A673 (cell line): Measurements from ENCODE around the gene CDAN1. TPM values are rescaled to one million over a fixed set of nuclear protein-coding genes. Genes with fewer than 3 reads are reported as not detected.
A peak's percentile ranks its signal among the peaks of the same experiment; 100 is the strongest.

Experiments
- BruUV-seq: library from RNA; stranded (reverse); fragments of 400-500 nt; replicated peaks from 2 replicates; lab custom pipeline; 2021; lab: Mats Ljungman, UMichigan
- CTCF ChIA-PET: fragments of 300-600 bp; sonication (Branson Sonifier 250); formaldehyde crosslinking; loops from one replicate; lab custom pipeline; 2022; ENCODE audit warnings: antibody characterized with exemption; lab: Charles Lee
- POLR2A ChIA-PET: fragments of 300-600 bp; sonication (Branson Sonifier 250); formaldehyde crosslinking; loops from one replicate; lab custom pipeline; 2022; ENCODE audit warnings: antibody characterized with exemption; ENCODE audit not compliant: low non-redundant PET; lab: Charles Lee
- DNase-seq: peaks from one replicate; pipeline ENCODE4 v3.0.0-alpha.2; 2015; ENCODE audit warnings: low spot score
- H3K27ac ChIP-seq: fragments of 200-600 bp; sonication (generic); 2 replicates; pipeline ENCODE4 v1.5.1; 2016; ENCODE audit warnings: mixed run types, low read depth, mild to moderate bottlenecking, mixed read lengths, antibody characterized with exemption, low read length; ENCODE audit not compliant: poor library complexity, severe bottlenecking
- H3K27me3 ChIP-seq: fragments of 200-600 bp; sonication (generic); replicated peaks from 2 replicates; pipeline ENCODE4 v1.6.1; 2017; ENCODE audit warnings: mixed run types, low read depth, mild to moderate bottlenecking, mixed read lengths, antibody characterized with exemption, low read length; ENCODE audit not compliant: insufficient read depth, poor library complexity
- H3K36me3 ChIP-seq: fragments of 200-600 bp; sonication (generic); 2 replicates; pipeline ENCODE4 v1.6.1; 2016; ENCODE audit warnings: mixed run types, mild to moderate bottlenecking, mixed read lengths, antibody characterized with exemption, low read length; ENCODE audit not compliant: insufficient read depth, poor library complexity, severe bottlenecking
- H3K4me1 ChIP-seq: fragments of 200-600 bp; sonication (generic); 2 replicates; pipeline ENCODE4 v1.6.1; 2017; ENCODE audit warnings: mixed run types, mild to moderate bottlenecking, mixed read lengths, antibody characterized with exemption, low read length; ENCODE audit not compliant: insufficient read depth, poor library complexity, severe bottlenecking
- H3K4me3 ChIP-seq: fragments of 200-600 bp; sonication (generic); 2 replicates; pipeline ENCODE4 v1.5.1; 2016; ENCODE audit warnings: low read depth, mixed run types, mild to moderate bottlenecking, mixed read lengths, low read length; ENCODE audit not compliant: poor library complexity, severe bottlenecking
- H3K9me3 ChIP-seq: fragments of 200-600 bp; sonication (generic); 2 replicates; pipeline ENCODE4 v1.6.1; 2016; ENCODE audit warnings: mixed run types, low read depth, mild to moderate bottlenecking, mixed read lengths, antibody characterized with exemption, low read length; ENCODE audit not compliant: poor library complexity, severe bottlenecking
- CTCF ChIP-seq: fragments of 300-800, 200-600 bp; sonication (generic); conservative IDR thresholded peaks from 2 replicates; pipeline ENCODE4 v1.5.1; 2017; ENCODE audit warnings: low read depth, mild to moderate bottlenecking, antibody characterized with exemption, low read length, moderate library complexity, mixed read lengths
- EZH2 ChIP-seq: fragments of 200-600 bp; sonication (generic); IDR thresholded peaks from 2 replicates; pipeline ENCODE4 v1.6.1; 2017; ENCODE audit warnings: borderline replicate concordance, low read depth, mild to moderate bottlenecking, mixed read lengths, antibody characterized with exemption, low read length; ENCODE audit not compliant: poor library complexity, severe bottlenecking
- intact Hi-C: fragments of 100-400 bp; cut with micrococcal nuclease; formaldehyde crosslinking; loops from one replicate; pipeline ENCODE4 v1.10.0; 2022; ENCODE audit not compliant: unreplicated experiment
- total RNA-seq: library from RNA; stranded (reverse); gene quantifications from 2 replicates; pipeline ENCODE4 v1.2.3, GENCODE V29; 2021

The CDAN1 gene
- total RNA-seq, 1 experiment from 2014 or later, result 29.5 TPM

GRCh38 chr15:42704492-42704926 is 32.4 kb downstream of the CDAN1 start:
- H3K27me3 ChIP-seq, result no peaks in the 10 kb centered on the region
- no peaks in the 10 kb centered on the region for H3K9me3 ChIP-seq
- H3K27ac ChIP-seq, result no peak overlapping the region
- ChIA-PET POLR2A (no interaction called here), CTCF (interaction anchor here (1.0 kb wide), 1 partner anchor 222 kb away, joined by 3 read pairs; no protein-coding TSS in a partner anchor)
- intact Hi-C loops, result loop anchor here (2.0 to 5.0 kb wide), 3 partner anchors 222 to 583 kb away; partner anchors contain the start of gene CCNDBP1
- BruUV-seq, result no TSS peak
- H3K4me3 ChIP-seq, result no peak overlapping the region
- H3K36me3 ChIP-seq, result peaks cover 3% of the 10 kb centered on the region
- TF ChIP-seq EZH2 (no peak), CTCF (peak; percentile 90)
- peak; percentile 73 for DNase-seq
- H3K4me1 ChIP-seq, result no peaks in the 10 kb centered on the region

GRCh38 chr15:42696626-42697025 is 40.3 kb downstream of the CDAN1 start:
- ChIA-PET CTCF (no interaction called here), POLR2A (interaction anchor here (0.8 kb wide), 1 partner anchor 24 kb away, joined by 4 read pairs; no protein-coding TSS in a partner anchor)
- H3K36me3 ChIP-seq, result no peaks in the 10 kb centered on the region
- no peak for TF ChIP-seq CTCF
- TF ChIP-seq EZH2, result no peak
- H3K4me3 ChIP-seq, result no peak overlapping the region
- no peak overlapping the region for H3K27ac ChIP-seq
- no peaks in the 10 kb centered on the region for H3K4me1 ChIP-seq
- no peaks in the 10 kb centered on the region for H3K27me3 ChIP-seq
- DNase-seq, result no peak
- BruUV-seq, result no TSS peak
- intact Hi-C loops, result no loop called here
- H3K9me3 ChIP-seq, result no peaks in the 10 kb centered on the region

DNA sequence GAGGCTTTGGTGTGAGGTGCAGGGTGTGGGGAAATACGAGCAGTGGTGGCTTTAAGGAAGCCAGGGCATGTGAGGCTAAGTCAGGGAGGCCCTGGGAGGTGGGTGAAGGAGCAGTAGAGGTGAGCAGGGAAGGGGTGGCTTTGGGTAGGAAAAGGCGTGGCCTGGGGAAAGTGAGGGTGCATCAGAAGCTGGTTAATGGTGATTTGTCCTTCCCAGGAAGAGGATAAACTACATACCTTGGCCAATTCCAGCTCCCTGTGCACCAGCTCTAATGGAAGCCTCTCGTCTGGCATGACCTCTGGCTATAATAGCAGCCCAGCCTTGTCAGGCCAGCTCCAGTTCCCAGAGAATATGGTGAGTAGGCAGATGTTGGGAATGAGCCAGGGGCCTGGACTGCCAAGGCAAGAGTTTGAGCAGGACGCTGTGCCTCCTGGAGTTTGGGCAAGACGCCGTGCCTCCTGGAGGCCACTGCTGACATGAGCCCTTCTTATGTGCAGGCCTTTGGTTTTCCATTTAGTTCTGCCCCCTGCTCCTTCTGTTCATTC is 41.3 kb downstream of the CDAN1 start:
- intact Hi-C loops, result no loop called here
- Histone ChIP-seq H3K4me1 (no peaks in the 10 kb centered on the region), H3K9me3 (no peaks in the 10 kb centered on the region), H3K27ac (no peak overlapping the region), H3K4me3 (no peak overlapping the region), H3K36me3 (no peaks in the 10 kb centered on the region), H3K27me3 (no peaks in the 10 kb centered on the region)
- ChIA-PET POLR2A (no interaction called here), CTCF (no interaction called here)
- no TSS peak for BruUV-seq
- DNase-seq, result no peak
- TF ChIP-seq CTCF, result no peak
- TF ChIP-seq EZH2, result no peak
